ENCODE data around the gene HDGFL3. TPM values are rescaled to one million over a fixed set of nuclear protein-coding genes. Genes with fewer than 3 reads are reported as not detected.
"Not testable (repeated sequence)": the region's sequence is repeated elsewhere in the genome, so short reads cannot be mapped to it uniquely, and the experiment has no call there.

Gene HDGFL3
- total RNA-seq, 4 donors from 2014 or later = 5.7 to 19.0 (median 12.4) TPM

DNA sequence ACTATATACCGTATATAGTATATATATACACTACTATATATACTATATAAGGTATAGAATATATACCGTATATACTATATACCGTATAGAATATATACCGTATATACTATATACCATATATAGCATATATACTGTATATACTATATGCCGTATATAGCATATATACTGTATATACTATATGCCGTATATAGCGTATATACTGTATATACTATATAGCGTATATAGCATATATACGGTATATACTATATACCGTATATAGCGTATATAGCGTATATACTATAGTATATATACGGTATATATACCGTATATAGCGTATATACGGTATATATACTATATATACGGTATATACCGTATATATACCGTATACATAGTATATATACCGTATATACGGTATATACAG is 22.6 kb upstream of the HDGFL3 start:
- TF ChIP-seq POLR2A (IDR thresholded peaks at IDR 0.05) = no peak
- TF ChIP-seq, protein P1, sequence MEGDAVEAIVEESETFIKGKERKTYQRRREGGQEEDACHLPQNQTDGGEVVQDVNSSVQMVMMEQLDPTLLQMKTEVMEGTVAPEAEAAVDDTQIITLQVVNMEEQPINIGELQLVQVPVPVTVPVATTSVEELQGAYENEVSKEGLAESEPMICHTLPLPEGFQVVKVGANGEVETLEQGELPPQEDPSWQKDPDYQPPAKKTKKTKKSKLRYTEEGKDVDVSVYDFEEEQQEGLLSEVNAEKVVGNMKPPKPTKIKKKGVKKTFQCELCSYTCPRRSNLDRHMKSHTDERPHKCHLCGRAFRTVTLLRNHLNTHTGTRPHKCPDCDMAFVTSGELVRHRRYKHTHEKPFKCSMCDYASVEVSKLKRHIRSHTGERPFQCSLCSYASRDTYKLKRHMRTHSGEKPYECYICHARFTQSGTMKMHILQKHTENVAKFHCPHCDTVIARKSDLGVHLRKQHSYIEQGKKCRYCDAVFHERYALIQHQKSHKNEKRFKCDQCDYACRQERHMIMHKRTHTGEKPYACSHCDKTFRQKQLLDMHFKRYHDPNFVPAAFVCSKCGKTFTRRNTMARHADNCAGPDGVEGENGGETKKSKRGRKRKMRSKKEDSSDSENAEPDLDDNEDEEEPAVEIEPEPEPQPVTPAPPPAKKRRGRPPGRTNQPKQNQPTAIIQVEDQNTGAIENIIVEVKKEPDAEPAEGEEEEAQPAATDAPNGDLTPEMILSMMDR (IDR thresholded peaks at IDR 0.05) = no peak
- intact Hi-C loops (cut with DNase I; ENCODE audit: low total_unique reads) = no loop called here

DNA sequence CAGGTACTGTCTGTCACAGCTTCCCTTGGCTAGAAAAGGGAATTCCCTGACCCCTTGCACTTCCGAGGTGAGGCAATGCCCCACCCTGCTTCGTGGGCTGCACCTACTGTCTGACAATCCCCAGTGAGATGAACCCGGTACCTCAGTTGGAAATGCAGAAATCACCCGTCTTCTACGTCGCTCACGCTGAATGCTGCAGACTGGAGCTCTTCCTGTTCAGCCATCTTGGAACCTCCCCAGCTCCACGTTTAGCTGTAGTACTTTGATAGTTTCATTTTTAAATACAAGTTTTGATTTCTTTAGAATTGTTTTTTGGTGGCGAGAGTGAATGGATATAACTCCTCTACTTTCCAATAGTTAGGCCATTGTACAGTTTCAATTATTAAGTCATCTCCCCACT is 17.8 kb upstream of the HDGFL3 start:
- no peak for DNase-seq (ENCODE audit: low spot score in 2 of 2)
- TF ChIP-seq, protein P1 (IDR thresholded peaks at IDR 0.05) = no peak
- no peak for TF ChIP-seq POLR2A (IDR thresholded peaks at IDR 0.05)
- no peak overlapping the region for H3K4me3 ChIP-seq (ENCODE audit: low read depth, poor library complexity, severe bottlenecking)
- intact Hi-C loops (cut with DNase I; ENCODE audit: low total_unique reads) = no loop called here
- 79 to 80% methylated on average over 9 of the region's 9 CpGs for WGBS, 2 donors

More for the DNA sequence above, 22.6 kb upstream of the HDGFL3 start:
- no peak overlapping the region for H3K4me3 ChIP-seq (ENCODE audit: low read depth, poor library complexity, severe bottlenecking)
- DNase-seq (ENCODE audit: low spot score in 2 of 2) = no peak
- 93 to 95% methylated on average over 21 of the region's 21 CpGs for WGBS, 2 donors

GRCh38 chr15:83221781-83222180 is 14.2 kb upstream of the HDGFL3 start:
- H3K4me3 ChIP-seq (ENCODE audit: low read depth, poor library complexity, severe bottlenecking); intact Hi-C loops (cut with DNase I; ENCODE audit: low total_unique reads); DNase-seq (ENCODE audit: low spot score in 2 of 2): not testable (repeated sequence)
- 90 to 93% methylated on average over 9 of the region's 9 CpGs for WGBS, 2 donors

DNA sequence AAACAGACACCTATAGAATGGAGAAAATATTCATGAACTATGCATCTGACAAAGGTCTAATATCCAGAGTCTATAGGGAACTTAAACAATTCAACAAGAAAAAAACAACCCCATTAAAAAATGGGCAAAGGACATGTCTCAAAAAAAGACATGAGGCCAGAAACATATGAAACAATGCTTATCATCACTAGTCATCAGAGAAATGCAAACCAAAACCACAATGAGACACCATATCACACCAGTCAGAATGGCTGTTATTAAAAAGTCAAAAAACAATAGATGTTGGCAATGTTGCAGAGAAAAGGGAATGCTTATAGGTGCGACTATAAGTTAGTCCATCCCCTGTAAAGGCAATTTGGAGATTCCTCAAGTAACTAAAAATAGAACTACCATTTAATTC is 11.4 kb upstream of the HDGFL3 start:
- DNase-seq (ENCODE audit: low spot score in 2 of 2) = no peak
- intact Hi-C loops (cut with DNase I; ENCODE audit: low total_unique reads) = no loop called here
- 92 to 97% methylated on average over 1 of the region's 1 CpG for WGBS, 2 donors
- H3K4me3 ChIP-seq (ENCODE audit: low read depth, poor library complexity, severe bottlenecking) = no peak overlapping the region
- TF ChIP-seq POLR2A (IDR thresholded peaks at IDR 0.05) = no peak
- TF ChIP-seq, protein P1 (IDR thresholded peaks at IDR 0.05) = no peak

DNA sequence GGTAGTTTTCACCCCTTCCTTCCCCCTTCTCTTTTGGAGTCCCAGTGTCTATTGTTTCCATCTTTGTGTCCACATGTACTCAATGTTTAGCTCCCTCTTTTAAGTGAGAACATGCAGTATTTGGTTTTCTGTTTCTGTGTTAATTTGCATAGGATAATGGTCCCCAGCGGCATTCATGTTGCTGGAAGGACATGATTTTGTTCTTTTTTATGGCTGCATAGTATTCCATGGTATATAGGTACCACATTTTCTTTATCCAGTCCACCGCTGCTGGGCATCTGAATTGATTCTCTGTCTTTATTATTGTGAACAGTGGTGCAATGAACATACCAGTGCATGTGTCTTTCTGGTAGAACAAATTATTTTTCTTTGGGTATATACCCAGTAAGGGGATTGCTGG is 7.7 kb upstream of the HDGFL3 start:
- TF ChIP-seq, protein P1 (IDR thresholded peaks at IDR 0.05) = no peak
- no peak for TF ChIP-seq POLR2A (IDR thresholded peaks at IDR 0.05)
- intact Hi-C loops (cut with DNase I; ENCODE audit: low total_unique reads) = no loop called here
- WGBS, 2 donors = 95 to 100% methylated on average over 2 of the region's 2 CpGs
- H3K4me3 ChIP-seq (ENCODE audit: low read depth, poor library complexity, severe bottlenecking) = no peak overlapping the region
- DNase-seq (ENCODE audit: low spot score in 2 of 2) = no peak

GRCh38 chr15:83210619-83211018 is 3.0 kb upstream of the HDGFL3 start:
- TF ChIP-seq, protein P1 (IDR thresholded peaks at IDR 0.05) = no peak
- TF ChIP-seq POLR2A (IDR thresholded peaks at IDR 0.05) = no peak
- intact Hi-C loops (cut with DNase I; ENCODE audit: low total_unique reads) = no loop called here
- WGBS, 2 donors = 25 to 31% methylated on average over 3 of the region's 3 CpGs
- no peak overlapping the region for H3K4me3 ChIP-seq (ENCODE audit: low read depth, poor library complexity, severe bottlenecking)
- DNase-seq (ENCODE audit: low spot score in 2 of 2) = no peak
